Kidney glomerular epithelial cell (primary cell): ENCODE data around the gene DHRSX.
"Not testable (repeated sequence)": the region's sequence is repeated elsewhere in the genome, so short reads cannot be mapped to it uniquely, and the experiment has no call there.

Experiments used
- DNase-seq: peaks from one replicate; lab custom pipeline; 2025; lab: John Stamatoyannopoulos, UW

The DHRSX gene

DNA sequence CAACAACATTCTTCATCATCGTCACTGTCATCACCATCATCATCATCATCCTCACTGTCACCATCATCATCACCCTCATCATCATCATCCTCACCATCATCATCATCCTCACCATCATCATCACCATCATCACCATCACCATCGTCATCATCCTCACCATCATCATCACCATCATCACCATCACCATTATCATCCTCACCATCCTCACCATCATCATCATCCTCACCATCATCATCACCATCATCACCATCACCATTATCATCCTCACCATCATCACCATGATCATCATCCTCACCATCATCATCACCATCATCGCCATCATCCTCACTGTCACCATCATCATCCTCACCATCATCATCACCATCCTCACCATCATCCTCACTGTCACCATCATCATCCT is 18.9 kb upstream of the DHRSX start:
- not testable (repeated sequence) for DNase-seq

DNA sequence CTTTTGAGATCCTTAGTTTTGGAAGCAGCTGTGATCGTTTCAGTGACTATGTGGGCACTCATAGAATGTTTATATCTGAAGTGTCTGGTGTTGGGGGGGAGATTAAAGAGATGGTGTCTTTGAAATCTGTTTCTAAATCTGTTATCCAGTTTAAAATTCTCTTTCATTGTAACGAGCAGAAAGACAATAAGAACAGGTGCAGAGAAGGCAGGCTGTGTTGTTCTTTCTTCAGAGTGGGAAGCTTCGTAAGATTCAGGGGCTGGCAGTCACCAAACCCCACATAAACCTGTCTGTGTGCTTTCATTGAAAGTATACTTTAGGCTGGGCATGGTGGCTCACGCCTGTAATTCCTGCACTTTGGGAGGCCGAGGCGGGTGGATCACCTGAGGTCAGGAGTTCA is 16.3 kb upstream of the DHRSX start:
- no peak for DNase-seq

GRCh38 chrX:2516623-2517022 is 15.8 kb upstream of the DHRSX start:
- DNase-seq: no peak

DNA sequence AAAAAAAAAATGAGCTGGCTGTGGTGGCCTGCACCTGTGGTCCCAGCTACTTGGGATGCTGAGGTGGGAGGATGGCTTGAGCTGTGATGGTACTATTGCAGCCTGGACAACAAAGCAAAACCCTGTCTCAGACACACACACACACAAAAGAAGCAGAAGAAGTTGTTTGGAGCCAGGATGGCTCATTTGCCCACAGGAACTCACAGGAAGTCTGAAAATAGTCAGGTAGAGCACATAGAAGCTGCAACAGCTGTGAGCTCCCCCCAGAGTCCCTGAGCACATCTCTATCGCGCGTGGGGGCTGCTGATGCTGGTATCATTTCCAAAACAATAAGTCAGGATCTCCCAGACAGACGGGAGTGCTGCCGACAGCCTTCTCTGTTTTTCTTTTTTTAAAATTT is 13.4 kb upstream of the DHRSX start:
- DNase-seq: no peak

GRCh38 chrX:2513121-2513664 is 12.4 kb upstream of the DHRSX start:
- DNase-seq: no peak

DNA sequence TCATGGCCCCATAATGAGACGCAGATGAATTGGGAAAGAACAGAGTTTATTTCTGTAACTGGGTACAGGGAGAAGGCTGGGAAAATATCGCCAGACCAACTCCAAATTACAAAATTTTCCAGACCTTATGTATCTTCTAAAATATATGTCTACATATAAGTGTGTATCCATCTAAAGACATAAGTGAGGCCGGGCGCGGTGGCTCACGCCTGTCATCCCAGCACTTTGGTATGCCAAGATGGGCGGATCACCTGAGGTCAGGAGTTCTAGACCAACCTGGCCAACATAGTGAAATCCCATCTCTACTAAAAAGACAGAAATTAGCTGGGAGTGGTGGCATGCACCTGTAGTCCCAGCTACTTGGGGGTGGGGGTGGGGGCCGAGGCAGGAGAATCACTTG is 11.7 kb upstream of the DHRSX start:
- DNase-seq: no peak

DNA sequence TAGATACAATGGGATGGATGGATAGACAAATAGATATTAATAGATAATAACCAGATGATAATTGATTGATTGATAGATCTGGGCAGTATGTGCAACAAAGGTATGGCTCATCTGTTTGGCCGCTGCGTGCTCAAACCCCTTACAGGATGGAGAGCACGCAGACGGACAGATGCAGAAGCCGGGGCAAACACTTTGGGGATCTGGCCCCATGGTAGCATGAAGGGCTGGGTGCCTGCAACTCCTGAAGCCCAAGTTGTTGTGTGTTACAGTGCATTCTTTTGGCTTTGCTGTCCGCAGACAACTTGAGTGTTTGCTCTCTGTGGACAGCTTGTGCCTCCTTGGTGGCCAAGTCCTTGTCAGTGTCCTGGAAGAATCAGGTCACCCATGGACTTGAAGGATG is 10.6 kb upstream of the DHRSX start:
- no peak for DNase-seq

DNA sequence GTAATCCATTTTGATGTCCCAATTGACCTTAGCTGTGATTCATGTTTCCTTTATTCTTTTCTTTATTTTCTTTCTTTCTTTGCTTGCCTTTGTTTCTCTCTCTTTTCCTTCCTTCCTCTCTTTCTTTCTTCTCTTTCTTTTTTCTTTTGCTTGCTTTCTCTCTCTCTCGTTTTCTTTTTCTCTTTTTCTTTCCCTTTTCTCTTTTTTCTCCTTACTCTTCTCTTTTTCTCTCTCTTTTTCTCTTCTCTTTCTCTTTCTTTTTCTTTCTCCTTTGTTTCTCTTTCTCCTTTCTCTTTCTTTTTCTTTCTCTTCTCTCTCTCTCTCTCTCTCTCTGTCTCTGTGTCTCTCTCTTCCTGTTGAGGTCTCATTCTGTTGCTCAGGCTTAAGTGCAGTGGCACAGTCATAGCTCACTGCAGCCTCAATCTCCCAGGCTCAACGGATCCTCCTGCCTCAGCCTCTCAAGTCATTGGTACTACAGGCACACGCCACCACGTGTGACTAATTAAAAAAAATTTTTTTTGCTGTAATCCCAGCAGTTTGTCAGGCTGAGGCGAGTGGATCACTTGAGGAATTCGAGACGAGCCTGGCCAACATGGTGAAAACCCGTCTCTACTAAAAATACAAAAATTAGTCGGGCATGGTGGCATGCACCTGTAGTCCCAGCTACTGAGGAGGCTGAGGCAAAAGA is 8.0 kb upstream of the DHRSX start:
- no peak for DNase-seq

DNA sequence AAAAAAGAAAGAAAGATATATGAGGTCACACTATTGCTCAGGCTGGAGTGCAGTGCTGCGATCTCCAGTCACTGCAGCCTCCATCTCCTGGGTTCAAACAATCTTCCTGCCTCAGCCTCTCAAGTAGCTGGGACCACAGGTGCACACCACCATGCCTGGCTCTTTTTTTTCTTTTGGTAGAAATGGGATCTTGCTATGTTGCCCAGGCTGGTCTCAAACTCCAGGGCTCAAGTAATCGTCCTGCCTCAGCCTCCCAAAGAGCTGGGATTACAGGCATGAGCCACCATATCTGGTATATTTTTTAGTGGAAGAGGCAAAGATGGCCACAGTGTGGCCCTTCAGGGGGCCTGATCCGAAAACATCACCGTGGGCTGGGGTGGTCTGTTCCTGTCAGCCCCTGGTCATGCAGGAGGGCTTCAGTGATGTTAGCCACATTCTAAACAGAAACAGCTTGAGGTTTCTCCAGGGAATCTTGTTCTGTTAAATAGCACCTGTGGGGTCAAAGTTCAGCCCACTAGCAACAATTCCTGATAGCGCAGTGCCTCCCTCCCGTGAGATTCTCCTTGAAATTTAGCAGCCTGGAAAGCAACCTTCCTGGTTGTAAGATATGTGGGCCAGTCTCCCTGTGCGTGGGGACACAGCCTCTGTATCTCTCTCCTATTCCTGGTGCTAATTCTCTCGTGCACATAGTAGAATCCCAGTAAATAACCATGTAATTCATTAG is 7.3 kb upstream of the DHRSX start:
- no peak for DNase-seq

- DNase-seq: no peak
These were observed 6.4 kb upstream of the DHRSX start for GRCh38 chrX:2507196-2507595.

DNA sequence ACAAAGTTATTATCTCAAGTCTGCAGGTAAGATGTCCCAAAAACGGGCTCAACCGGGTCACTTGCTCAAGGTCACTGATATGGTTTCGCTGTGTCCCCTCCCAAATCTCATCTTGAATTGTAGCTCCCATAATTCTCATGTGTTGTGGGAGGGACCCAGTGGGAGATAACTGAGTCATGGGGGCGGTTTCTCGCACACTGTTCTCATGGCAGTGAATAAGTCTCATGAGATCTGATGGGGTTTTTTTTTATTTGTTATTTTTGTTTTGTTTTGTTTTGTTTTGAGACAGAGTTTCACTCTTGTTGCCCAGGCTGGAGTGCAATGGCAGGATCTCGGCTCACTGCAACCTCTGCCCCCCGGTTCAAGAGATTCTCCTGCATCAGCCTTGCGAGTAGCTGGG is 4.6 kb upstream of the DHRSX start:
- not testable (repeated sequence) for DNase-seq

- DNase-seq: no peak
These were observed 4.0 kb upstream of the DHRSX start for GRCh38 chrX:2504706-2505332.

GRCh38 chrX:2503591-2504500 is 3.1 kb upstream of the DHRSX start:
- no peak for DNase-seq

- no peak for DNase-seq
These were observed 2.1 kb upstream of the DHRSX start for GRCh38 chrX:2502668-2503519.

DNA sequence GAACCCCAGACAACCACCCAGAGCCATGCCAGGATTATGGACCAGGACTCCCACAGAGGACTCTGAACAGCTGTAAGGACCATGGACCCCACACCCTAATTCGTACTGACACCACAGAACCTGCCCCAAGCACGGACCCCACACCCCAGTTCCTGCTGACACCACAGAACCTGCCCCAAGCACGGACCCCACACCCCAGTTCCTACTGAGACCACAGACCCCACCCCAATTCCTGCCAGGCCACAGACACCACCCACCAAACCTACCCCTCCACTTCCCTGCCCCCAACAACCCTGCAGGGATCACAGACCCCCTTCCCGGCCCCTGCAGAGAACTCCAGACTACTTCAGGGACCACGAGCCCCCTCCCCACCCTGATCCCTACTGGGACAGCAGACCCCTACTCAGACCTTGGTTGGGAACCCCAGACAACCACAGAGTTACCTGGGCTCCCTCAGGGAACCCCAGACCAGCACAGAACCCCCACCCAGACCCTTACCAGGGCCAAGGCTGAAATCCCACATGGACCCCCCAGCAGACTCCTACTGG is 1.4 kb upstream of the DHRSX start:
- DNase-seq: no peak

GRCh38 chrX:2501559-2502102 is 855 bp upstream of the DHRSX start:
- DNase-seq: no peak

GRCh38 chrX:2500091-2500802 is 529 bp downstream of the DHRSX start:
- DNase-seq: no peak

- DNase-seq: no peak
These were observed 1.3 kb downstream of the DHRSX start for GRCh38 chrX:2499507-2499906.

GRCh38 chrX:2498781-2499302 is 1.9 kb downstream of the DHRSX start:
- no peak for DNase-seq
